Right lobe of liver (tissue), 4 donors: ENCODE measurements around the gene CACNA1B.
"Not testable (repeated sequence)": the region's sequence is repeated elsewhere in the genome, so short reads cannot be mapped to it uniquely, and the experiment has no call there.

Experiments used
- POLR2A ChIP-seq: fragments of 450-650 bp; IDR thresholded peaks from one replicate; pipeline ENCODE4 v1.6.1; 2017; ENCODE audit warnings: antibody characterized with exemption, mild to moderate bottlenecking
- TF ChIP-seq, protein P1 (sequence below), 4 donors: fragments of 200-600 bp in 3 of 4; fragments of 450-650 bp in 1 of 4; IDR thresholded peaks; one replicate each; pipeline versions ENCODE4 v1.5.1 to v1.8.0; 2016 to 2022; ENCODE audit warnings: antibody characterized with exemption in 4 of 4, mild to moderate bottlenecking in 2 of 4
- donor health status: DM: no; HTN: no; CAD: no.
- donor health status: DM: no; HTN: no; CAD: no.
- donor health status: DM: no; HTN: yes; CAD: no.

DNA sequence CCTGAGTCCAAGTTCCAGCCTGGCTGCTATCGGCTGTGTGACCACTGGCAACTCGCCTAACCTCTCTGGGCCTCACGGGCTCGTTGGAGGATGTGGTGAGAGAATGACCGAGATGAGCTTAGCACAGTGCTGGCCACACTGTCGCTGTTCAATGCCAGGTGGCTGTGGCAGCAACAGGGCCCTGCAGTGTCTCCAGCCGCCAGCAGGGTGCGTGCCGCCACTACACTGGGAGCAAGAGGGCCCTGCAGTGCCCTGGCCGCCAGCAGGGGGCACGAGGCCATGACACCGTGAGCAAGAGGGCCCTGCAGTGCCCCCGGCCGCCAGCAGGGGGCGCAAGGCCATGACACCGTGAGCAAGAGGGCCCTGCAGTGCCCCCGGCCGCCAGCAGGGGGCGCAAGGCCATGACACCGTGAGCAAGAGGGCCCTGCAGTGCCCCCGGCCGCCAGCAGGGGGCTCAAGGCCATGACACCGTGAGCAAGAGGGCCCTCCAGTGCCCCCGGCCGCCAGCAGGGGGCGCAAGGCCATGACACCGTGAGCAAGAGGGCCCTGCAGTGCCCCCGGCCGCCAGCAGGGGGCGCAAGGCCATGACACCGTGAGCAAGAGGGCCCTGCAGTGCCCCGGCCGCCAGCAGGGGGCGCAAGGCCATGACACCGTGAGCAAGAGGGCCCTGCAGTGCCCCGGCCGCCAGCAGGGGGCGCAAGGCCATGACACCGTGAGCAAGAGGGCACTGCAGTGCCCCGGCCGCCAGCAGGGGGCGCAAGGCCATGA lies 248.7 kb downstream of the CACNA1B start:
- TF ChIP-seq, protein P1, sequence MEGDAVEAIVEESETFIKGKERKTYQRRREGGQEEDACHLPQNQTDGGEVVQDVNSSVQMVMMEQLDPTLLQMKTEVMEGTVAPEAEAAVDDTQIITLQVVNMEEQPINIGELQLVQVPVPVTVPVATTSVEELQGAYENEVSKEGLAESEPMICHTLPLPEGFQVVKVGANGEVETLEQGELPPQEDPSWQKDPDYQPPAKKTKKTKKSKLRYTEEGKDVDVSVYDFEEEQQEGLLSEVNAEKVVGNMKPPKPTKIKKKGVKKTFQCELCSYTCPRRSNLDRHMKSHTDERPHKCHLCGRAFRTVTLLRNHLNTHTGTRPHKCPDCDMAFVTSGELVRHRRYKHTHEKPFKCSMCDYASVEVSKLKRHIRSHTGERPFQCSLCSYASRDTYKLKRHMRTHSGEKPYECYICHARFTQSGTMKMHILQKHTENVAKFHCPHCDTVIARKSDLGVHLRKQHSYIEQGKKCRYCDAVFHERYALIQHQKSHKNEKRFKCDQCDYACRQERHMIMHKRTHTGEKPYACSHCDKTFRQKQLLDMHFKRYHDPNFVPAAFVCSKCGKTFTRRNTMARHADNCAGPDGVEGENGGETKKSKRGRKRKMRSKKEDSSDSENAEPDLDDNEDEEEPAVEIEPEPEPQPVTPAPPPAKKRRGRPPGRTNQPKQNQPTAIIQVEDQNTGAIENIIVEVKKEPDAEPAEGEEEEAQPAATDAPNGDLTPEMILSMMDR (IDR thresholded peaks at IDR 0.05), result not testable (repeated sequence)
- TF ChIP-seq POLR2A, result not testable (repeated sequence)
